ENCODE data around the gene DEPDC5. TPM values are rescaled to one million over a fixed set of nuclear protein-coding genes. Genes with fewer than 3 reads are reported as not detected.

DEPDC5 gene
- total RNA-seq, 1 experiment from 2014 or later = 40.2 TPM

Small RNA genes lying within 50 kb of the gene (small RNA-seq; reads per million reads assigned to genes)
- not detected for gene RN7SL20P

Other genes starting within 250 kb of the DEPDC5 start
- gene PISD, start 91.8 kb upstream of the DEPDC5 start, total RNA-seq (2014; rRNA removed; shearing (Covaris generic); ENCODE audit: low replicate concordance) = 31.6 and 45.8 TPM in 2 replicates
- 14.0 and 26.0 TPM in 2 replicates for gene PRR14L, start 3.9 kb upstream of the DEPDC5 start, total RNA-seq (2014; rRNA removed; shearing (Covaris generic); ENCODE audit: low replicate concordance)
- gene YWHAH, start 190.5 kb downstream of the DEPDC5 start, total RNA-seq (2014; rRNA removed; shearing (Covaris generic); ENCODE audit: low replicate concordance) = 38.5 and 51.7 TPM in 2 replicates